Osteoblast (primary cell): Measurements from ENCODE around the gene CSNK1G2. TPM values are rescaled to one million over a fixed set of nuclear protein-coding genes. Genes with fewer than 3 reads are reported as not detected.

Experiments
- DNase-seq: peaks from one replicate; pipeline ENCODE4 v3.0.0; 2011; ENCODE audit warnings: low spot score, mixed read lengths; ENCODE audit not compliant: insufficient read length; ENCODE audit errors: missing footprints
- H2AFZ ChIP-seq: 2 replicates; pipeline ENCODE4 v1.6.0; 2011; ENCODE audit warnings: mild to moderate bottlenecking, low read length
- H3K27ac ChIP-seq: 2 replicates; pipeline ENCODE4 v1.5.1; 2011; ENCODE audit warnings: mild to moderate bottlenecking, low read depth, low read length, moderate library complexity
- H3K27me3 ChIP-seq: 2 replicates; pipeline ENCODE4 v1.6.0; 2012; ENCODE audit warnings: mild to moderate bottlenecking, control low read depth, inconsistent platforms, low read length, moderate library complexity; ENCODE audit not compliant: insufficient read depth
- H3K36me3 ChIP-seq: 2 replicates; pipeline ENCODE4 v1.5.1; 2011; ENCODE audit warnings: mild to moderate bottlenecking, low read length, control low read depth, moderate library complexity; ENCODE audit not compliant: insufficient read depth
- H3K4me1 ChIP-seq: 2 replicates; pipeline ENCODE4 v1.5.1; 2011; ENCODE audit warnings: mild to moderate bottlenecking, low read length, control low read depth, moderate library complexity; ENCODE audit not compliant: insufficient read depth
- H3K4me2 ChIP-seq: 2 replicates; pipeline ENCODE4 v1.6.0; 2011; ENCODE audit warnings: mild to moderate bottlenecking, low read length; ENCODE audit not compliant: insufficient read depth
- H3K4me3 ChIP-seq: fragments of 200-600 bp; sonication (generic); 3 replicates; pipeline ENCODE4 v1.5.1; 2012; ENCODE audit warnings: mild to moderate bottlenecking, low read length, inconsistent platforms; ENCODE audit not compliant: insufficient read depth
- H3K79me2 ChIP-seq: 2 replicates; pipeline ENCODE4 v1.6.0; 2012; ENCODE audit warnings: mild to moderate bottlenecking, low read length, control low read depth, inconsistent platforms; ENCODE audit not compliant: insufficient read depth
- H3K9me3 ChIP-seq: 2 replicates; pipeline ENCODE4 v1.5.1; 2011; ENCODE audit warnings: low read depth, low read length, control low read depth
- H4K20me1 ChIP-seq: 2 replicates; pipeline ENCODE4 v1.6.0; 2012; ENCODE audit warnings: mild to moderate bottlenecking, low read length, control low read depth; ENCODE audit not compliant: insufficient read depth
- CTCF ChIP-seq: IDR thresholded peaks from 2 replicates; pipeline ENCODE4 v1.5.1; 2011; ENCODE audit warnings: mild to moderate bottlenecking, low read depth, low read length, moderate library complexity; ENCODE audit errors: extremely low read depth
- total RNA-seq: library from RNA; depleted of rRNA; stranded (reverse); fragments of >200 nt; gene quantifications from 2 replicates; pipeline ENCODE4 v1.2.3, GENCODE V29; 2012

The CSNK1G2 gene
- total RNA-seq, 1 donor, result 68.8 TPM

- Histone ChIP-seq H3K4me2 (no peak overlapping the region), H3K79me2 (peaks cover 72% of the 10 kb centered on the region), H3K4me3 (no peak overlapping the region), H4K20me1 (peaks cover 52% of the 10 kb centered on the region), H3K9me3 (no peaks in the 10 kb centered on the region), H3K27me3 (no peaks in the 10 kb centered on the region), H2AFZ (no peak overlapping the region), H3K27ac (no peak overlapping the region), H3K36me3 (no peaks in the 10 kb centered on the region), H3K4me1 (peaks cover 20% of the 10 kb centered on the region)
- no peak for TF ChIP-seq CTCF
- no peak for DNase-seq
Observed at GRCh38 chr19:1944088-1944915, 3.3 kb downstream of the CSNK1G2 start.

GRCh38 chr19:1944916-1945561 lies 4.1 kb downstream of the CSNK1G2 start:
- Histone ChIP-seq H3K4me1 (peaks cover 14% of the 10 kb centered on the region), H3K27ac (no peak overlapping the region), H3K4me2 (no peak overlapping the region), H3K4me3 (no peak overlapping the region), H2AFZ (no peak overlapping the region), H3K79me2 (peaks cover 78% of the 10 kb centered on the region), H4K20me1 (peaks cover 54% of the 10 kb centered on the region), H3K27me3 (no peaks in the 10 kb centered on the region), H3K36me3 (no peaks in the 10 kb centered on the region), H3K9me3 (no peaks in the 10 kb centered on the region)
- TF ChIP-seq CTCF, result no peak
- no peak for DNase-seq

GRCh38 chr19:1945899-1946298 lies 4.9 kb downstream of the CSNK1G2 start:
- H4K20me1 ChIP-seq, result peaks cover 58% of the 10 kb centered on the region
- DNase-seq, result peak; percentile 93

More at GRCh38 chr19:1945899-1946298, 4.9 kb downstream of the CSNK1G2 start:
- no peak overlapping the region for H2AFZ ChIP-seq
- peak; percentile 43 for TF ChIP-seq CTCF
- H3K4me2 ChIP-seq, result no peak overlapping the region
- peaks cover 84% of the 10 kb centered on the region for H3K79me2 ChIP-seq
- no peaks in the 10 kb centered on the region for H3K36me3 ChIP-seq
- peaks cover 10% of the 10 kb centered on the region for H3K4me1 ChIP-seq
- H3K9me3 ChIP-seq, result no peaks in the 10 kb centered on the region
- no peaks in the 10 kb centered on the region for H3K27me3 ChIP-seq
- H3K4me3 ChIP-seq, result no peak overlapping the region
- no peak overlapping the region for H3K27ac ChIP-seq
